ENCODE data around the gene PTPN21.

DNA sequence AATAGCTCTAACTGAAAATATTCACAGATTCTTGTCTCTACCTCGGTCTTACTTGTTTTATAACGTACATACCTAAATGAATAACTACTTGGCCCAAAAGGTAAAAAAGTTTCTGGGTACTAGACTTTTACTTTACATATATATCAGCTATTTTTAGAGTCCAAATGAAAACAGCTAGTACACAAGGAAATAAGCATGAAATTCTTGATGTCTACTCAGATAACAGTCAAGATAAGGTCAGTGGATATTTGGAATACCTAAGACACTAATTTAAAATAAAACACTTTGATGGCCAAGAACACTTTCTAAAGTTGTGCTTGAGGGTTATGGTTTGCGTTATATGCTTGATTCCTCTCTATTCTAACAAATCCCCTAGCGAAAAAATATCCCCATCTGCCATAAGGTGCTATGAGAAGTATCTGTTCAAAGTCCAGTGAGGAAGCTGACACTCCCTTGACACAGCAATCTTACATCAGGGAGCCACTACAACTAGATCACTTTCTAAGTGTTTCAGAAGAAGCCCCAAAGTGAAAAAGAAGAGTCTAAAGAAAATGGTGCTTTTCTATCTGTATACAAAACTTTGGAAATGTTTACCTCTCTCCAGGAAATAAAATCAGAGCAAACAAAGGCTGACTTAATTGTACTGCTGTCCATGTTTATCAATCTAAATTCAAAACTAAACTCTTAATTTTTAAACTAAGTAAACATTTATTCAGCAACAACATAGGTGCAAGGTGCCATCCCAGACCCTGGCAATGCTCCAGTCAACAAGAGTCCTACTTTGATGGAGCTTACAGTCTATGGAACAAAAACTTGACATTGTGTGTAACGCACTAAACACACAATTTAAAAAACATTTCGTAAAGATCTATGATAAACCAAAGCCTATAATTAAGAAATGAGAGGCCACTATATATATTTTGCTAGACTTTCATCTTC is 11.7 kb downstream of the PTPN21 start:
- TF ChIP-seq, protein P1, sequence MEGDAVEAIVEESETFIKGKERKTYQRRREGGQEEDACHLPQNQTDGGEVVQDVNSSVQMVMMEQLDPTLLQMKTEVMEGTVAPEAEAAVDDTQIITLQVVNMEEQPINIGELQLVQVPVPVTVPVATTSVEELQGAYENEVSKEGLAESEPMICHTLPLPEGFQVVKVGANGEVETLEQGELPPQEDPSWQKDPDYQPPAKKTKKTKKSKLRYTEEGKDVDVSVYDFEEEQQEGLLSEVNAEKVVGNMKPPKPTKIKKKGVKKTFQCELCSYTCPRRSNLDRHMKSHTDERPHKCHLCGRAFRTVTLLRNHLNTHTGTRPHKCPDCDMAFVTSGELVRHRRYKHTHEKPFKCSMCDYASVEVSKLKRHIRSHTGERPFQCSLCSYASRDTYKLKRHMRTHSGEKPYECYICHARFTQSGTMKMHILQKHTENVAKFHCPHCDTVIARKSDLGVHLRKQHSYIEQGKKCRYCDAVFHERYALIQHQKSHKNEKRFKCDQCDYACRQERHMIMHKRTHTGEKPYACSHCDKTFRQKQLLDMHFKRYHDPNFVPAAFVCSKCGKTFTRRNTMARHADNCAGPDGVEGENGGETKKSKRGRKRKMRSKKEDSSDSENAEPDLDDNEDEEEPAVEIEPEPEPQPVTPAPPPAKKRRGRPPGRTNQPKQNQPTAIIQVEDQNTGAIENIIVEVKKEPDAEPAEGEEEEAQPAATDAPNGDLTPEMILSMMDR (IDR thresholded peaks at IDR 0.05), result no peak
- TF ChIP-seq POLR2A (IDR thresholded peaks at IDR 0.05), result no peak

Measured in uterus (tissue), 2 donors.